Hematopoietic multipotent progenitor cell (in vitro differentiated cells): Measurements from ENCODE around the gene C15orf40. TPM values are rescaled to one million over a fixed set of nuclear protein-coding genes. Genes with fewer than 3 reads are reported as not detected.

ENCODE experiments used
- DNase-seq, 3 donors: peaks; one replicate each; pipeline ENCODE4 v3.0.0-alpha.2; 2011 to 2015; ENCODE audit warnings: low read depth in 2 of 3, low spot score in 2 of 3
- total RNA-seq: library from RNA; depleted of rRNA; stranded (reverse); fragments of >200 nt; gene quantifications from one replicate; pipeline ENCODE4 v1.2.3, GENCODE V29; 2012

C15orf40 gene
- total RNA-seq, 1 donor = 13.2 TPM

GRCh38 chr15:82995076-82995475, 16.4 kb downstream of the C15orf40 start:
- DNase-seq = no peak

- DNase-seq = no peak
These were observed 18.3 kb downstream of the C15orf40 start for GRCh38 chr15:82993144-82993543.

GRCh38 chr15:82992436-82992998, 18.9 kb downstream of the C15orf40 start:
- DNase-seq = no peak

GRCh38 chr15:82986442-82986780, 25.0 kb downstream of the C15orf40 start:
- peak in 2 of 3 donors; percentile 41 to 56 for DNase-seq

- DNase-seq = peak; percentile 86 to 99 (median 98)
These were observed 25.6 kb downstream of the C15orf40 start, which contains the start of gene RAMAC for GRCh38 chr15:82985688-82986441. TSS of gene RAMAC (plus strand) at chr15:82986210. CDS start at chr15:82989019, 2,809 bp downstream.

GRCh38 chr15:82980981-82981380, 30.5 kb downstream of the C15orf40 start:
- DNase-seq = no peak

- no peak for DNase-seq
These were observed 31.7 kb downstream of the C15orf40 start for GRCh38 chr15:82979726-82980125.

GRCh38 chr15:82978438-82978837, 33.0 kb downstream of the C15orf40 start:
- no peak for DNase-seq

GRCh38 chr15:82977076-82977475, 34.4 kb downstream of the C15orf40 start:
- DNase-seq = no peak

- DNase-seq = no peak
These were observed 38.4 kb downstream of the C15orf40 start for GRCh38 chr15:82972990-82973389.

GRCh38 chr15:82971218-82971984, 40.0 kb downstream of the C15orf40 start:
- DNase-seq = no peak

GRCh38 chr15:82970696-82971095, 40.7 kb downstream of the C15orf40 start:
- no peak for DNase-seq

- no peak for DNase-seq
These were observed 41.3 kb downstream of the C15orf40 start for GRCh38 chr15:82970078-82970686.

GRCh38 chr15:82969353-82969752, 42.1 kb downstream of the C15orf40 start:
- DNase-seq = no peak

- DNase-seq = no peak
These were observed 43.4 kb downstream of the C15orf40 start for GRCh38 chr15:82968066-82968465.

GRCh38 chr15:82966671-82967071, 44.8 kb downstream of the C15orf40 start:
- no peak for DNase-seq

- DNase-seq = no peak
These were observed 46.5 kb downstream of the C15orf40 start for GRCh38 chr15:82964890-82965289.

- DNase-seq = no peak
These were observed 47.7 kb downstream of the C15orf40 start for GRCh38 chr15:82963471-82964341.

- DNase-seq = no peak
These were observed 50.7 kb downstream of the C15orf40 start for GRCh38 chr15:82960766-82961165.

GRCh38 chr15:82959423-82959822, 52.0 kb downstream of the C15orf40 start:
- DNase-seq = no peak
